Dermis blood vessel endothelial cell (primary cell): ENCODE measurements around the gene TRIM41. TPM values are rescaled to one million over a fixed set of nuclear protein-coding genes. Genes with fewer than 3 reads are reported as not detected.
A peak's percentile ranks its signal among the peaks of the same experiment; 100 is the strongest.
"Not testable (repeated sequence)": the region's sequence is repeated elsewhere in the genome, so short reads cannot be mapped to it uniquely, and the experiment has no call there.

Experiments
- DNase-seq: peaks from one replicate; pipeline ENCODE4 v3.0.0; 2010
- total RNA-seq: library from RNA; depleted of rRNA; stranded (reverse); fragments of >200 nt; gene quantifications from 2 replicates; pipeline ENCODE4 v1.2.3, GENCODE V29; 2014

The TRIM41 gene
- 9.0 and 9.2 TPM in 2 replicates for total RNA-seq

- DNase-seq, result peak; percentile 99
Measured at GRCh38 chr5:181223058-181223728, at the start of gene TRIM41. TSS of gene TRIM41 (plus strand) at chr5:181223281. CDS start at chr5:181224000, 719 bp downstream.

GRCh38 chr5:181173420-181174342 lies 49.4 kb upstream of the TRIM41 start:
- DNase-seq, result peak; percentile 59

GRCh38 chr5:181176254-181176952 lies 46.7 kb upstream of the TRIM41 start:
- DNase-seq, result no peak

GRCh38 chr5:181177559-181177958 lies 45.5 kb upstream of the TRIM41 start:
- not testable (repeated sequence) for DNase-seq

GRCh38 chr5:181181650-181182565 lies 41.2 kb upstream of the TRIM41 start:
- DNase-seq, result peak; percentile 88

GRCh38 chr5:181182651-181183050 lies 40.4 kb upstream of the TRIM41 start:
- DNase-seq, result no peak

- DNase-seq, result no peak
Measured at GRCh38 chr5:181184845-181185216, 38.2 kb upstream of the TRIM41 start.

GRCh38 chr5:181185560-181185959 lies 37.5 kb upstream of the TRIM41 start:
- DNase-seq, result no peak

- no peak for DNase-seq
Measured at GRCh38 chr5:181186022-181186421, 37.1 kb upstream of the TRIM41 start.

- DNase-seq, result no peak
Measured at GRCh38 chr5:181186986-181187499, 36.0 kb upstream of the TRIM41 start.

GRCh38 chr5:181187500-181188213 lies 35.4 kb upstream of the TRIM41 start:
- peak; percentile 85 for DNase-seq

- DNase-seq, result peak; percentile 82
Measured at GRCh38 chr5:181188700-181189362, 34.2 kb upstream of the TRIM41 start.

GRCh38 chr5:181189363-181189961 lies 33.6 kb upstream of the TRIM41 start:
- peak; percentile 58 for DNase-seq

GRCh38 chr5:181189962-181190710 lies 32.9 kb upstream of the TRIM41 start:
- DNase-seq, result peak; percentile 26

- DNase-seq, result peak; percentile 73
Measured at GRCh38 chr5:181190711-181191525, 32.2 kb upstream of the TRIM41 start.

- DNase-seq, result peak; percentile 96
Measured at GRCh38 chr5:181191526-181192336, 31.4 kb upstream of the TRIM41 start.

GRCh38 chr5:181192337-181193046 lies 30.6 kb upstream of the TRIM41 start:
- no peak for DNase-seq
